Measurements from ENCODE around the gene MICU2. TPM values are rescaled to one million over a fixed set of nuclear protein-coding genes. Genes with fewer than 3 reads are reported as not detected.

Gene MICU2
- total and polyA plus RNA-seq, 2 donors (not counting 3 experiments of a cell fraction or from before 2014, with no cell fraction given): 24.0 to 36.7 TPM

DNA sequence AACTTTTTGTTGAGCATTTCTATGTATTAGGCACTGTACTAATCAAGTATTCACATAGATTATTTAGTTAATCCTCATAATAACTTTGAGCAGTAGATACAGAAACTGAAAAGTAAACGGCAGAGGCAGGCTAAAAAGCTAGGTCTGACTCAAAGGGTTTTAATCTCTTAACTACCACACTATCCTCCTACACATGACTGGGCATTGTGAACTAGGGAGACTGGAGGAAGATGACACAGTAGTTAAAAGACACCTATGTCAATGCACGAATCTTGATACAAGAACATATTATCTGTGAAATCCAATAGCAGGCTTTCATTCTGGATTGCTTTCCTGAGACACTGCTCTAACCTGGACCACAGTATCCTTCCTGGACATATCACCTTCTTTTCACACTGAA is 36.3 kb downstream of the MICU2 start:
- dilution Hi-C loops (cut with MboI; ENCODE audit: extremely low pct_ligation_motif_present, low sequenced_read_pairs): no loop called here
- no peak for DNase-seq (ENCODE audit: low read depth, low spot score)
- Histone ChIP-seq H3K9me1 (replicated peaks; ENCODE audit: control insufficient read depth, extremely low read depth, insufficient read depth, low read length) (no peaks in the 10 kb centered on the region), H3K79me2 (ENCODE audit: control insufficient read depth, insufficient read depth, low read length) (peaks cover 2% of the 10 kb centered on the region), H3K27ac (ENCODE audit: insufficient read depth, low read depth, low read length) (no peak overlapping the region), H2AFZ (ENCODE audit: low read depth, low read length) (no peak overlapping the region), H3K4me2 (ENCODE audit: insufficient read depth, low read length) (no peak overlapping the region), H3K9ac (replicated peaks; ENCODE audit: extremely low read depth, insufficient read depth, low read length) (no peak overlapping the region), H3K4me3 (replicated peaks in 1 of 3; ENCODE audit: insufficient read depth in 1 of 3, low read depth in 1 of 3, low read length in 3 of 3) (no peak overlapping the region), H3K4me1 (ENCODE audit: control insufficient read depth, extremely low read depth, insufficient read depth, low read length) (no peaks in the 10 kb centered on the region), H4K20me1 (replicated peaks; ENCODE audit: control insufficient read depth, extremely low read depth, insufficient read depth, low read length) (no peaks in the 10 kb centered on the region), H3K27me3 (ENCODE audit: control insufficient read depth in 2 of 2, insufficient read depth in 2 of 2, low read length in 2 of 2) (no peaks in the 10 kb centered on the region), H3K9me3 (replicated peaks; ENCODE audit: control insufficient read depth, insufficient read depth, low read length) (no peaks in the 10 kb centered on the region), H3K36me3 (ENCODE audit: control insufficient read depth in 2 of 2, extremely low read depth in 1 of 2, insufficient read depth in 2 of 2, low read length in 2 of 2) (no peaks in the 10 kb centered on the region)
- TF ChIP-seq MYC (IDR thresholded peaks at IDR 0.05; ENCODE audit: low read depth, low read length): no peak
- no peak for TF ChIP-seq POLR2A (IDR thresholded peaks at IDR 0.05; ENCODE audit: low read depth, low read length)
- no peak for TF ChIP-seq EZH2 (IDR thresholded peaks at IDR 0.05; ENCODE audit: borderline replicate concordance, low read depth, low read length, severe bottlenecking)
- no peak for TF ChIP-seq JUN (IDR thresholded peaks at IDR 0.05; ENCODE audit: borderline replicate concordance, insufficient read depth, insufficient read length, low read depth)
- no peak for TF ChIP-seq FOS (IDR thresholded peaks at IDR 0.05; ENCODE audit: borderline replicate concordance, insufficient read depth, low read length)
- TF ChIP-seq POLR2AphosphoS5 (IDR thresholded peaks at IDR 0.05; ENCODE audit: insufficient read depth, low read depth, low read length): no peak
- no peak for TF ChIP-seq GATA2 (IDR thresholded peaks at IDR 0.05; ENCODE audit: insufficient read depth, insufficient read length, low read depth, low read length)
- TF ChIP-seq, protein P1, sequence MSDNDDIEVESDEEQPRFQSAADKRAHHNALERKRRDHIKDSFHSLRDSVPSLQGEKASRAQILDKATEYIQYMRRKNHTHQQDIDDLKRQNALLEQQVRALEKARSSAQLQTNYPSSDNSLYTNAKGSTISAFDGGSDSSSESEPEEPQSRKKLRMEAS (IDR thresholded peaks at IDR 0.05; ENCODE audit: insufficient read depth, insufficient read length): no peak
- TF ChIP-seq, protein P2, sequence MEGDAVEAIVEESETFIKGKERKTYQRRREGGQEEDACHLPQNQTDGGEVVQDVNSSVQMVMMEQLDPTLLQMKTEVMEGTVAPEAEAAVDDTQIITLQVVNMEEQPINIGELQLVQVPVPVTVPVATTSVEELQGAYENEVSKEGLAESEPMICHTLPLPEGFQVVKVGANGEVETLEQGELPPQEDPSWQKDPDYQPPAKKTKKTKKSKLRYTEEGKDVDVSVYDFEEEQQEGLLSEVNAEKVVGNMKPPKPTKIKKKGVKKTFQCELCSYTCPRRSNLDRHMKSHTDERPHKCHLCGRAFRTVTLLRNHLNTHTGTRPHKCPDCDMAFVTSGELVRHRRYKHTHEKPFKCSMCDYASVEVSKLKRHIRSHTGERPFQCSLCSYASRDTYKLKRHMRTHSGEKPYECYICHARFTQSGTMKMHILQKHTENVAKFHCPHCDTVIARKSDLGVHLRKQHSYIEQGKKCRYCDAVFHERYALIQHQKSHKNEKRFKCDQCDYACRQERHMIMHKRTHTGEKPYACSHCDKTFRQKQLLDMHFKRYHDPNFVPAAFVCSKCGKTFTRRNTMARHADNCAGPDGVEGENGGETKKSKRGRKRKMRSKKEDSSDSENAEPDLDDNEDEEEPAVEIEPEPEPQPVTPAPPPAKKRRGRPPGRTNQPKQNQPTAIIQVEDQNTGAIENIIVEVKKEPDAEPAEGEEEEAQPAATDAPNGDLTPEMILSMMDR (IDR thresholded peaks at IDR 0.05; ENCODE audit: extremely low read depth in 1 of 2, insufficient read depth in 1 of 2, low read depth in 1 of 2, low read length in 2 of 2): no peak
- ChIA-PET POLR2A (no interaction called here), CTCF (interaction anchor here (2.4 kb wide), 1 partner anchor 10 kb away, joined by 11 read pairs; no protein-coding TSS in a partner anchor)
- FAIRE-seq: no peak
- intact Hi-C loops (cut with micrococcal nuclease): no loop called here
- BruUV-seq (replicated peaks): no TSS peak

Measured in endothelial cell of umbilical vein (primary cell).